Stimulated activated CD8-positive, alpha-beta memory T cell treated with anti-CD3 and anti-CD28 coated beads, Interleukin-7, amount 100 ng/mL, for 4 hours (primary cell): Measurements from ENCODE around the gene ZNF804A.

Experiments
- DNase-seq, 2 donors: peaks; one replicate each; pipeline ENCODE4 v3.0.0-alpha.2; 2020; ENCODE audit warnings: low read depth in 2 of 2

ZNF804A gene

DNA sequence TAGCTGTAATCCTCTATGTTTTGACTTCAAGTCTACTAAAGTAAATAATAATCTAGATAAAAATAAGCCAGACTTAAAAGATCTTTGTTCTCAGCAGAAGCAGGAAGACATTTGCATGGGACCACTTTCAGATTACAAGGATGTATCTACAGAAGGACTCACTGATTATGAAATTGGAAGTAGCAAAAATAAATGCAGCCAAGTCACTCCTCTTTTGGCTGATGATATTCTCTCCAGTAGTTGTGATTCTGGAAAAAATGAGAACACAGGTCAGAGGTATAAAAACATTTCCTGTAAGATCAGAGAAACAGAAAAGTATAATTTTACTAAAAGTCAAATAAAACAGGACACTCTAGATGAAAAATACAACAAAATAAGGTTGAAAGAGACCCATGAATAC is 338.4 kb downstream of the ZNF804A start:
- no peak for DNase-seq

DNA sequence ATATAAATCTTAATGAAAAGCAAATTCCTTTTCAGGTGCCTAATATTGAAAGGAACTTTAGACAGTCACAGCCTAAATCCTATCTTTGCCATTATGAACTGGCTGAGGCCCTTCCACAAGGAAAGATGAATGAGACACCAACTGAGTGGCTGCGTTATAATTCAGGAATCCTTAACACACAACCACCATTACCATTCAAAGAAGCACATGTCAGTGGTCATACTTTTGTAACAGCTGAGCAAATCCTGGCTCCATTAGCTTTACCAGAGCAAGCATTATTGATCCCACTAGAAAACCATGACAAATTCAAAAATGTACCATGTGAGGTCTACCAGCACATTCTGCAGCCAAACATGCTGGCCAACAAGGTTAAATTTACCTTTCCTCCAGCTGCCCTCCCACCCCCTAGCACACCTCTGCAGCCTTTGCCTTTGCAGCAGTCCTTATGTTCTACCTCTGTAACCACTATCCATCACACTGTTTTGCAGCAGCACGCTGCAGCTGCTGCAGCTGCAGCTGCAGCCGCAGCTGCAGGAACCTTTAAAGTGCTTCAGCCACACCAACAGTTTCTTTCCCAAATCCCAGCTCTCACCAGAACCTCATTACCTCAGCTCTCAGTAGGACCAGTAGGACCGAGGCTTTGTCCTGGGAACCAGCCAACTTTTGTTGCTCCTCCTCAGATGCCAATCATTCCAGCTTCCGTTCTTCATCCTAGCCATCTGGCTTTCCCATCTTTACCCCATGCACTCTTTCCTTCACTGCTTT is 340.1 kb downstream of the ZNF804A start:
- DNase-seq, result no peak

DNA sequence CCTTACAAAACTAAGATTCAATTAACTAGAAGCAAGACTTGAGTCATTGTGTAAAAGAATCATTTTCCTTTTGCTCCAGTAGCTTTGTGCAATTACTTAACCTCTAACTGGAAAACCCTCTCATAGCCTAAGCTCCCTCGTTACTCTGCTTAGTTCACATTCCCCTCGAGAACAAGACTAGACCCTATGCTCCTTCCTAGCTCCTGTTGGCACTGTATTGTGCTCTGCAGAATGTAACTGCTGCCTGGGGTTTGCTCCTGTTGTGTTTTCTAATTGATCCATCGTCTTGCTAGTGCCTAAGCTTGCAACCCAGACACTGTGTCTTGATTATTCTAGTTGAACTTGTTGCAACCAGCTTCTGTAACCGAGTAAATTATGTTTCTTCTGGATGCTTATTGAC is 347.0 kb downstream of the ZNF804A start:
- no peak for DNase-seq

DNA sequence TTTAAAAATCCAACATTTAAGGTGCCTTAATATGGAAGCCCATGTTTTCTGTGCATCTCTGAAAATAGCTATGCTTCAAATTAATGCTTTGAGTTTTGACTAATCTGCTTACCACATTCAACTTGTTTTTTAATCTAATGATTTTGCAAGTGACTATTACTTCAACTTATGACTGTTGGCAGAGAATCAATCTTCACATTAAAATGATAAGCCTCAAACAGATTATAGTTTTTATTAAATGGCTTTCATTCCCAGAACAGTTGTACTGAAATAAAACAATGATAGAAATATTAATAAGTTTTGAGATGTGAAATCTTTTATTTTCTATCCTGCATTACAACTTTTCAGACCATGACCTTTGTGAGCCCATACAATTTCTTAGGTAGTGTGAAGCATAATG is 347.5 kb downstream of the ZNF804A start:
- DNase-seq, result no peak

DNA sequence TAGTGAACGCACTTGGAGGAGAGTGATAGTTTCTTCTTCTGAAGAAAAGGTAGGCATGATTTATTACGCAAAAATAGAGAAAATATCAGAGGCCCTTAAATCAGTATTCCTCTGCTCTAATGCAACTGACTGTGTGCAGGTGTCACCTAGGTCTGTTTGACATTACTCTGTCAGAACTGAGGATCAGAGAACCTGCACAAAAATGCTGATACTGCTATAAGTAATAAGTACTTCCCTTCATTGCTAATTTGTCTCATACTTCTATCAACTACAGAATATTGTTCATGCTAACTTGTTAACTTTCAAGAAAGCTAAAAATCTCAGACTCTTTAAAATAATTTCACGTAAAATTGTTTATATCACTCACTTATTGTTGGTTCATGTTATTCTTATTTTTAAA is 358.5 kb downstream of the ZNF804A start:
- no peak for DNase-seq

DNA sequence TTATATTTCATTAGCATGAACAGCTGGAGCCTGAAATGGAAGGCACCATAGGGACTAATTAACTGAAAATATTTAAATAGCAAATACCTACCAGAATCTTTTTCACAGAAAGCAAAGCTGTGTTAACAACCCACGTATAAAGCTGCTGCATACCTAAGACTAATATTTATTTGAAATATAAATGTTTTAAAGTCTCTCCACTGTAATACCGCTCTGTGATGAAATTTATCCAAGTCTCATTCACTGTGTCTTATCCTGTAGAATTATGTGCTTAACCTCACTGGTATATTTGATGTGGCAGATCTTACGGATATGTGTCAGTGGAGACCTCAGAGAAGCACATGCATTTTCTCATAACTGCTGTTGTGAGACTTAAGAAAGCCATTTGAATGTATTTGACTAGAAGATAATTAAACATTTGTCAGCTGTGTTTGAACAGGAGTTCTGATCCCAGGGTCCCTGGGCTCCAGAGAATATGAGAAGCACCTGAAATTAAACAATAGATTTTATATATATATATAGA is 373.3 kb downstream of the ZNF804A start:
- DNase-seq, result no peak
